CD14-positive monocyte (primary cell): ENCODE measurements around the gene ZNF888. TPM values are rescaled to one million over a fixed set of nuclear protein-coding genes. Genes with fewer than 3 reads are reported as not detected.

Experiments used
- DNase-seq, 3 donors: peaks; one replicate each; pipeline ENCODE4 v3.0.0-alpha.2; 2011 to 2022
- H2AFZ ChIP-seq: 2 replicates; pipeline ENCODE4 v1.6.0; 2012; ENCODE audit warnings: mild to moderate bottlenecking, low read depth, low read length, inconsistent platforms; ENCODE audit not compliant: insufficient read depth, poor library complexity, severe bottlenecking
- H3K27ac ChIP-seq, 2 donors: 1 replicate in 1 of 2; 2 replicates in 1 of 2; pipeline ENCODE4 v1.5.1; 2012 to 2013; ENCODE audit warnings: low read length in 2 of 2, control low read depth in 1 of 2, inconsistent platforms in 1 of 2, low read depth in 1 of 2, mild to moderate bottlenecking in 1 of 2
- H3K27me3 ChIP-seq, 2 donors: one replicate each; pipeline versions ENCODE4 v1.6.0 to v1.6.1; 2011 to 2013; ENCODE audit warnings: low read length in 2 of 2; ENCODE audit not compliant: control insufficient read depth in 2 of 2, insufficient read depth in 2 of 2
- H3K36me3 ChIP-seq, 2 donors: replicated peaks in 1 of 2; 1 replicate in 1 of 2; 2 replicates in 1 of 2; pipeline versions ENCODE4 v1.5.1 to v1.6.1; 2012 to 2013; ENCODE audit warnings: low read length in 2 of 2, control low read depth in 1 of 2, inconsistent platforms in 1 of 2, mild to moderate bottlenecking in 1 of 2; ENCODE audit not compliant: insufficient read depth in 2 of 2, control insufficient read depth in 1 of 2
- H3K4me1 ChIP-seq, 2 donors: 1 replicate in 1 of 2; 2 replicates in 1 of 2; pipeline versions ENCODE4 v1.5.1 to v1.6.1; 2012 to 2013; ENCODE audit warnings: low read length in 2 of 2, control low read depth in 1 of 2, inconsistent platforms in 1 of 2, mild to moderate bottlenecking in 1 of 2, moderate library complexity in 1 of 2; ENCODE audit not compliant: insufficient read depth in 2 of 2, control insufficient read depth in 1 of 2
- H3K4me2 ChIP-seq: replicated peaks from 2 replicates; pipeline ENCODE3; 2012; ENCODE audit warnings: low read length, moderate library complexity, mild to moderate bottlenecking; ENCODE audit not compliant: poor library complexity, severe bottlenecking; ENCODE audit errors: extremely low read depth
- H3K4me3 ChIP-seq, 3 experiments: fragments of 200-600 bp in 1 of 3; sonication (generic) in 1 of 3; replicated peaks in 1 of 3; 1 replicate in 2 of 3; 2 replicates in 1 of 3; pipeline ENCODE4 v1.5.1; 2011 to 2013; ENCODE audit warnings: low read length in 3 of 3, mild to moderate bottlenecking in 3 of 3, control low read depth in 2 of 3, low read depth in 2 of 3, inconsistent platforms in 1 of 3, moderate library complexity in 1 of 3
- H3K79me2 ChIP-seq: 2 replicates; pipeline ENCODE4 v1.6.0; 2012; ENCODE audit warnings: mild to moderate bottlenecking, control low read depth, inconsistent platforms, low read length, moderate library complexity; ENCODE audit not compliant: insufficient read depth
- H3K9ac ChIP-seq: 2 replicates; pipeline ENCODE4 v1.6.0; 2017; ENCODE audit warnings: low read length, mild to moderate bottlenecking; ENCODE audit not compliant: insufficient read depth, poor library complexity, severe bottlenecking
- H3K9me3 ChIP-seq, 2 donors: replicated peaks in 1 of 2; 1 replicate in 1 of 2; 2 replicates in 1 of 2; pipeline versions ENCODE4 v1.5.1 to v1.6.1; 2012 to 2013; ENCODE audit warnings: low read length in 2 of 2, control low read depth in 1 of 2; ENCODE audit not compliant: control insufficient read depth in 1 of 2, insufficient read depth in 1 of 2
- H4K20me1 ChIP-seq: 2 replicates; pipeline ENCODE4 v1.6.0; 2012; ENCODE audit warnings: mild to moderate bottlenecking, low read length, control low read depth, moderate library complexity; ENCODE audit not compliant: insufficient read depth
- H3K27ac Mint-ChIP-seq, 7 donors: one replicate each; pipeline ENCODE4 v1.8.0; 2020; ENCODE audit warnings: mild to moderate bottlenecking in 7 of 7, mixed read lengths in 7 of 7, moderate library complexity in 6 of 7, inconsistent platforms in 2 of 7
- H3K27me3 Mint-ChIP-seq, 3 donors: one replicate each; pipeline ENCODE4 v1.8.0; 2021 to 2022; ENCODE audit warnings: low read depth in 3 of 3, mild to moderate bottlenecking in 3 of 3, mixed read lengths in 3 of 3, moderate library complexity in 3 of 3, inconsistent platforms in 1 of 3
- H3K36me3 Mint-ChIP-seq, 2 donors: one replicate each; pipeline ENCODE4 v1.8.0; 2020; ENCODE audit warnings: mixed read lengths in 2 of 2, inconsistent platforms in 1 of 2, mild to moderate bottlenecking in 1 of 2
- H3K4me1 Mint-ChIP-seq: one replicate; pipeline ENCODE4 v1.8.0; 2020; ENCODE audit warnings: mild to moderate bottlenecking, mixed read lengths
- H3K4me3 Mint-ChIP-seq, 2 donors: one replicate each; pipeline ENCODE4 v1.8.0; 2020; ENCODE audit warnings: mild to moderate bottlenecking in 2 of 2, mixed read lengths in 2 of 2, moderate library complexity in 1 of 2
- H3K9me3 Mint-ChIP-seq, 7 donors: one replicate each; pipeline ENCODE4 v1.8.0; 2020 to 2022; ENCODE audit warnings: mixed read lengths in 7 of 7, mild to moderate bottlenecking in 6 of 7, moderate library complexity in 6 of 7, inconsistent platforms in 2 of 7
- CTCF ChIP-seq: fragments of 200-600 bp; IDR thresholded peaks from one replicate; pipeline ENCODE4 v1.8.0; 2022; ENCODE audit warnings: antibody characterized with exemption, mild to moderate bottlenecking
- WGBS: methylation state at CpG from one replicate; pipeline ENCODE4 v1.1.5; 2013; ENCODE audit warnings: missing lambda C conversion rate; ENCODE audit not compliant: insufficient coverage; 5-methylcytosine and 5-hydroxymethylcytosine counted together
- intact Hi-C, 2 donors: fragments of 100-400 bp; cut with micrococcal nuclease; formaldehyde crosslinking; loops; one replicate each; pipeline versions ENCODE4 v1.15.0 to v1.15.1; 2023
- polyA plus RNA-seq, 3 donors: library from polyadenylated mRNA; depleted of rRNA in 1 of 3; unstranded in 2 of 3; stranded (reverse) in 1 of 3; fragments of 300-500 nt in 2 of 3; fragments of >200 nt in 1 of 3; fragmentation: Illumina TruSeq in 2 of 3; gene quantifications; 1 replicate in 2 of 3; 2 replicates in 1 of 3; pipeline ENCODE4 v1.2.3, GENCODE V29; 2012 to 2021

The ZNF888 gene
- polyA plus RNA-seq, 3 donors = 0.71 to 1.7 (median 1.4) TPM

DNA sequence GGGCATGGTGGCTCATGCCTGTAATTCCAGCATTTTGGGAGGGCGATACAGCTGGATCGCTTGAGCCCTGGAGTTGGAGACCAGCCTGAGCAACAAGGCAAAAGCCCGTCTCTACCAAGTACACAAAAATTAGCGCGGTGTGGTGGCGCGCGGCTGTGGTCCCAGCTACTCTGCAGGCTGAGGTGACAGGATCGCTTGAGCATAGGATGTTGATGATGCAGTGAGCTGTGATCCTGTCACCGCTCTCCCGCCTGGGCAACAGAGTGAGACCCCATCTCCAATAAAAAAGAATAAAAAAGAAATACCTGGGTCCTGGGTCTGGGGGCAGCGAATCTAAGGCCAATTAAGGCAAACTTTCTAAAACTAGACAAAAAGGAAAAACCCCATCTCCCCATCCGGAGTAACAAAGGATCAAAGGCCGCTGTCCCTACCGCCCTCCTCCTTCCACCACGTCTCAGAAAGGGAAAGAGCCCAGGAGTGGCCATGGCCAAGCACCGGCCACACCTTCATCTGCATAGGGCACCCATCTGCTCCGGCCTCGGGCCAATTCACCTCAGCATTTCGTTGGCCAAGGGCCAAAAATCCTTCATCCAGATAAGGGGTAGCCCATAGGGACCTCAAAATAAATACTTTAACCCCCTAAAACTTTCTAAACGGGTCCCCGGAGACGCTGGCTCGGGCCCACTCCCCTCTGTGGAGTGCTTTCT is 26.6 kb downstream of the ZNF888 start:
- peak in 1 of 3 donors; percentile 4 for DNase-seq
- 23% methylated on average over 11 of the region's 24 CpGs for WGBS
- peaks cover under 1 to 38% (median 18%) of the 10 kb centered on the region in 7 donors for H3K9me3 Mint-ChIP-seq

DNA sequence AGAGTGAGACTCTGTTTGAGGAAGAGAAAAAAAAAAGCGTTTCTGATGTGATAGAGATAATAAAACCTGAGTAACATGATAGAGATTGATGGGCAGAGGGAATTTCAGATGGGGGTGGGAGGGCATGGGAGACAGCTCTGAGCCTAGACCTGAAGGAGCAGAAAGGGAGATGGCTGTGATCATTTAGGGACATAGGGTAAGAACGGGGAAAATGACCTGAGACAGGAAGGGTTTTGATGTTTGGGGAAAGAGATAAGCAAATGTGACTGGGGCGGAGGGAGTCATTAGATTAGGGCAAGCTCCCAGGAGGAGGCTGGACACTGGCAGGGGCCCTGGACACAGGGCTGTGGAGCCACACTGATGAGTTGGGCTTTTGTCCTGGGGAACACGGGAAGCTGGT is 31.9 kb downstream of the ZNF888 start:
- Mint-ChIP-seq H3K36me3 (peaks cover 58 to 86% of the 10 kb centered on the region in 2 donors), H3K4me1 (peaks cover 3% of the 10 kb centered on the region), H3K4me3 (no peak overlapping the region), H3K9me3 (peaks cover 13 to 61% (median 43%) of the 10 kb centered on the region in 7 donors), H3K27ac (peak overlapping the region in 2 of 7 donors; percentile 7 to 26), H3K27me3 (peaks cover 0 to 9% (median 2%) of the 10 kb centered on the region in 3 donors)
- no peak overlapping the region for H3K4me2 ChIP-seq
- H3K27ac ChIP-seq = no peak overlapping the region
- H3K9ac ChIP-seq = no peak overlapping the region
- H3K9me3 ChIP-seq = peaks cover 23 to 33% of the 10 kb centered on the region in 2 donors
- peaks cover 5% of the 10 kb centered on the region for H3K79me2 ChIP-seq
- H2AFZ ChIP-seq = no peak overlapping the region
- no peaks in the 10 kb centered on the region for H4K20me1 ChIP-seq
- intact Hi-C loops = no loop called here
- H3K4me1 ChIP-seq = peaks cover 1% of the 10 kb centered on the region in 2 donors
- DNase-seq = no peak
- no peaks in the 10 kb centered on the region for H3K27me3 ChIP-seq
- no peak overlapping the region for H3K4me3 ChIP-seq
- TF ChIP-seq CTCF = no peak
- 65% methylated on average over 4 of the region's 4 CpGs for WGBS
- peaks cover 39 to 47% of the 10 kb centered on the region in 2 donors for H3K36me3 ChIP-seq

More for the DNA sequence above, 26.6 kb downstream of the ZNF888 start:
- Histone ChIP-seq H3K27ac (peak overlapping the region; percentile 93 to 96), H3K79me2 (peaks cover 11% of the 10 kb centered on the region), H3K4me1 (peaks cover 13 to 20% of the 10 kb centered on the region in 2 donors), H4K20me1 (no peaks in the 10 kb centered on the region), H3K4me2 (peak overlapping the region; percentile 88), H2AFZ (peak overlapping the region; percentile 93), H3K27me3 (no peaks in the 10 kb centered on the region), H3K9me3 (peaks cover 0 to 5% of the 10 kb centered on the region in 2 donors), H3K9ac (peak overlapping the region; percentile 87), H3K4me3 (peak overlapping the region; percentile 81 to 94 (median 93)), H3K36me3 (peaks cover 8% of the 10 kb centered on the region in 2 donors)
- Mint-ChIP-seq H3K36me3 (peaks cover 17 to 36% of the 10 kb centered on the region in 2 donors), H3K27me3 (peaks cover 0 to 9% (median 4%) of the 10 kb centered on the region in 3 donors), H3K4me1 (peaks cover 13% of the 10 kb centered on the region), H3K27ac (peak overlapping the region in 6 of 7 donors; percentile 84 to 96 (median 93)), H3K4me3 (peak overlapping the region; percentile 91 to 94)
- TF ChIP-seq CTCF = no peak
- intact Hi-C loops = loop anchor here (1.0 to 2.0 kb wide), 4 partner anchors 26 to 206 kb away; partner anchors contain the start of genes ZNF888 (in 2 of the 2) and ZNF160 (in 1 of the 2)
